CMK (cell line): ENCODE results near the gene STK32A.

Experiments used
- DNase-seq: peaks from one replicate; pipeline ENCODE4 v3.0.0-alpha.2; 2010; ENCODE audit warnings: low read depth

The STK32A gene

GRCh38 chr5:147391781-147392180 lies 157.0 kb downstream of the STK32A start:
- DNase-seq, result no peak

GRCh38 chr5:147393874-147394672 lies 159.2 kb downstream of the STK32A start:
- no peak for DNase-seq

- DNase-seq, result no peak
Measured at GRCh38 chr5:147396070-147396823, 161.4 kb downstream of the STK32A start.

GRCh38 chr5:147397616-147398015 lies 162.8 kb downstream of the STK32A start:
- DNase-seq, result no peak

- no peak for DNase-seq
Measured at GRCh38 chr5:147398860-147399259, 164.0 kb downstream of the STK32A start.

- no peak for DNase-seq
Measured at GRCh38 chr5:147400126-147400809, 165.4 kb downstream of the STK32A start.

- DNase-seq, result no peak
Measured at GRCh38 chr5:147400881-147401280, 166.1 kb downstream of the STK32A start.

- no peak for DNase-seq
Measured at GRCh38 chr5:147403651-147404640, 169.1 kb downstream of the STK32A start.

GRCh38 chr5:147404706-147405105 lies 169.9 kb downstream of the STK32A start:
- no peak for DNase-seq

- DNase-seq, result no peak
Measured at GRCh38 chr5:147406636-147407035, 171.8 kb downstream of the STK32A start.

- DNase-seq, result no peak
Measured at GRCh38 chr5:147407094-147407681, 172.4 kb downstream of the STK32A start.

GRCh38 chr5:147408980-147409379 lies 174.2 kb downstream of the STK32A start:
- DNase-seq, result no peak

- DNase-seq, result no peak
Measured at GRCh38 chr5:147410496-147411358, 175.9 kb downstream of the STK32A start.

- DNase-seq, result no peak
Measured at GRCh38 chr5:147411359-147412319, 176.8 kb downstream of the STK32A start.

GRCh38 chr5:147412561-147412960 lies 177.7 kb downstream of the STK32A start:
- DNase-seq, result no peak

- DNase-seq, result no peak
Measured at GRCh38 chr5:147413266-147413665, 178.4 kb downstream of the STK32A start.

- DNase-seq, result no peak
Measured at GRCh38 chr5:147415651-147416050, 180.8 kb downstream of the STK32A start.

GRCh38 chr5:147417135-147417813 lies 182.4 kb downstream of the STK32A start:
- no peak for DNase-seq
